Gastroesophageal sphincter (tissue), 4 donors: ENCODE data around the gene TCERG1. TPM values are rescaled to one million over a fixed set of nuclear protein-coding genes. Genes with fewer than 3 reads are reported as not detected.

Experiments
- ATAC-seq: fragments of 150-250 bp; one replicate; pipeline ENCODE4 v1.9.1; 2016; ENCODE audit warnings: mild to moderate bottlenecking, moderate library complexity
- H3K27ac ChIP-seq, 4 donors: fragments of 200-600 bp; sonication (generic) in 3 of 4; 1 replicate in 3 of 4; 2 replicates in 1 of 4; pipeline ENCODE4 v1.5.1; 2016 to 2019
- H3K27me3 ChIP-seq: fragments of 200-600 bp; sonication (generic); one replicate; pipeline ENCODE4 v1.5.1; 2019
- H3K36me3 ChIP-seq, 2 donors: fragments of 200-600 bp; sonication (generic); one replicate each; pipeline ENCODE4 v1.5.1; 2019; ENCODE audit warnings: control low read depth in 1 of 2
- H3K4me1 ChIP-seq, 3 donors: fragments of 200-600 bp; sonication (generic); 1 replicate in 2 of 3; 2 replicates in 1 of 3; pipeline ENCODE4 v1.5.1; 2016 to 2019; ENCODE audit warnings: control low read depth in 2 of 3
- H3K4me3 ChIP-seq, 2 donors: fragments of 200-600 bp; sonication (generic); one replicate each; pipeline ENCODE4 v1.5.1; 2019; ENCODE audit warnings: mild to moderate bottlenecking in 1 of 2, moderate library complexity in 1 of 2
- H3K9me3 ChIP-seq, 3 donors: fragments of 200-600 bp; sonication (generic); one replicate each; pipeline ENCODE4 v1.5.1; 2017 to 2019; ENCODE audit warnings: control low read depth in 2 of 3
- CTCF ChIP-seq, 4 experiments: fragments of 200-600 bp in 2 of 4; fragments of 450-650 bp in 2 of 4; sonication (generic) in 1 of 4; IDR thresholded peaks; one replicate each; pipeline ENCODE4 v1.5.1; 2017 to 2019; ENCODE audit warnings: antibody characterized with exemption in 4 of 4, mild to moderate bottlenecking in 2 of 4, moderate library complexity in 2 of 4
- EP300 ChIP-seq: sonication (generic); formaldehyde crosslinking; IDR thresholded peaks from one replicate; pipeline ENCODE4 v1.6.1; 2017; ENCODE audit warnings: antibody characterized with exemption, mild to moderate bottlenecking
- POLR2A ChIP-seq, 2 donors: fragments of 450-650 bp; IDR thresholded peaks; one replicate each; pipeline ENCODE4 v1.6.1; 2017; ENCODE audit warnings: antibody characterized with exemption in 2 of 2, mild to moderate bottlenecking in 2 of 2, moderate library complexity in 1 of 2
- POLR2AphosphoS5 ChIP-seq: sonication (generic); formaldehyde crosslinking; IDR thresholded peaks from one replicate; pipeline ENCODE4 v1.6.1; 2017; ENCODE audit warnings: antibody characterized with exemption
- WGBS, 2 donors: methylation state at CpG; one replicate each; pipeline ENCODE4 v1.1.5; 2018; ENCODE audit warnings: low coverage in 1 of 2; 5-methylcytosine and 5-hydroxymethylcytosine counted together
- total RNA-seq, 4 donors: library from RNA; depleted of rRNA; stranded (reverse); fragments of >200 nt; gene quantifications; one replicate each; pipeline ENCODE4 v1.1.0, GENCODE V29; 2016

The TCERG1 gene
- total RNA-seq, 4 donors from 2014 or later, result 19.8 to 66.9 (median 41.2) TPM

DNA sequence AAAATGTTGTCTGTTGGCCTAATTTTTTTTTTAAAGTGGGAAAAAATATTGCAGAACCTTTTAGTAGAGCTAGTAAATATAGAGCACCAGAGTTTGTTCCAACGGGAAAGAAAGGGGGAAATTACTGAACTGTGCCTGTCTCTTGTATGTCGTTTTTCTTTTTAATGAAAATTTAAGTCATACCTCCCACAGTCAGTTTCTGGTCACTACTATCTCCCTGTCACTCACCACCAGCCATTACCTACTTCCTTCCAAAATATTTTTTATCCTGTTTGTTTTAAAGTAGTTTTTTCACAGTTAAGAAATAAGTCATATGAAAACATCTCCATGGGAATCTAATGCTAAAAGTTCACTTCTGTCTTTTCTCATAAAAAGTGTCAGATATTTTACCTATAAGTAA is 47.5 kb downstream of the TCERG1 start:
- Histone ChIP-seq H3K36me3 (peaks cover 0 to 43% of the 10 kb centered on the region in 2 donors), H3K27me3 (no peaks in the 10 kb centered on the region), H3K9me3 (no peaks in the 10 kb centered on the region), H3K4me3 (no peak overlapping the region), H3K27ac (no peak overlapping the region), H3K4me1 (peaks cover 0 to 7% (median 0%) of the 10 kb centered on the region in 3 donors)
- 74 to 76% methylated on average over 2 of the region's 2 CpGs for WGBS, 2 donors
- TF ChIP-seq POLR2A (IDR thresholded peaks at IDR 0.05) (no peak), EP300 (no peak), CTCF (IDR thresholded peaks at IDR 0.05) (no peak), POLR2AphosphoS5 (no peak)
- ATAC-seq, result no peak

- Histone ChIP-seq H3K4me1 (no peaks in the 10 kb centered on the region), H3K4me3 (no peak overlapping the region), H3K27me3 (no peaks in the 10 kb centered on the region), H3K27ac (no peak overlapping the region), H3K9me3 (no peaks in the 10 kb centered on the region), H3K36me3 (peaks cover 0 to 59% of the 10 kb centered on the region in 2 donors)
- ATAC-seq, result no peak
- TF ChIP-seq EP300 (no peak), POLR2A (IDR thresholded peaks at IDR 0.05) (no peak), POLR2AphosphoS5 (no peak), CTCF (IDR thresholded peaks at IDR 0.05) (no peak)
- 93 to 97% methylated on average over 4 of the region's 4 CpGs for WGBS, 2 donors
Measured at GRCh38 chr5:146499680-146500079, 52.5 kb downstream of the TCERG1 start.

DNA sequence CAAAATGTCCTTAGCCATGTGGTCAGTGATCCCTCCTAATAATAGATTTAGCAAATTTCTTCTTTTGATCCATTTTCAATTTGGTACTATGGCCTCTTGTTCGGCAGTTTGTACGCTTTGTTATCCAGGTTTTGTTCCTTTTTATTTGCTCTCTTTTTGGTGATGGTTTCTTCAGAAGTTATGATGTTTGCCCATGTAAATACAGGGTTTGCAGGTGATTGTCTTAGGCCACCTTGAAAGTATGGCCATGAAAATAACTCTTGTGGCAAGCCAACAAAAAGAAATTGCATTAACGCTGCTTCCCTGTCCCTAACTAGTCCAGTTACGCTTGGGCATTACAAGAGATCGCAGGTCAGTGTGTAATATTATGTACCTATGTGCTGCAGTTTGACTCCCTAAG is 60.3 kb downstream of the TCERG1 start:
- no peaks in the 10 kb centered on the region for H3K9me3 ChIP-seq
- no peaks in the 10 kb centered on the region for H3K27me3 ChIP-seq
- peaks cover 4 to 93% of the 10 kb centered on the region in 2 donors for H3K36me3 ChIP-seq
- no peaks in the 10 kb centered on the region for H3K4me1 ChIP-seq
- WGBS, 2 donors, result 77 to 90% methylated on average over 5 of the region's 5 CpGs
- TF ChIP-seq POLR2AphosphoS5 (no peak), CTCF (IDR thresholded peaks at IDR 0.05) (no peak), POLR2A (IDR thresholded peaks at IDR 0.05) (no peak), EP300 (no peak)
- no peak overlapping the region for H3K27ac ChIP-seq
- ATAC-seq, result no peak
- H3K4me3 ChIP-seq, result no peak overlapping the region

- no peak overlapping the region for H3K27ac ChIP-seq
- no peaks in the 10 kb centered on the region for H3K27me3 ChIP-seq
- TF ChIP-seq POLR2AphosphoS5, result no peak
- H3K4me1 ChIP-seq, result no peaks in the 10 kb centered on the region
- no peak overlapping the region for H3K4me3 ChIP-seq
- peaks cover 4 to 70% of the 10 kb centered on the region in 2 donors for H3K36me3 ChIP-seq
- H3K9me3 ChIP-seq, result no peaks in the 10 kb centered on the region
- 87 to 91% methylated on average over 9 of the region's 9 CpGs for WGBS, 2 donors
- ATAC-seq, result no peak
Measured at GRCh38 chr5:146510559-146511125, 63.5 kb downstream of the TCERG1 start.

DNA sequence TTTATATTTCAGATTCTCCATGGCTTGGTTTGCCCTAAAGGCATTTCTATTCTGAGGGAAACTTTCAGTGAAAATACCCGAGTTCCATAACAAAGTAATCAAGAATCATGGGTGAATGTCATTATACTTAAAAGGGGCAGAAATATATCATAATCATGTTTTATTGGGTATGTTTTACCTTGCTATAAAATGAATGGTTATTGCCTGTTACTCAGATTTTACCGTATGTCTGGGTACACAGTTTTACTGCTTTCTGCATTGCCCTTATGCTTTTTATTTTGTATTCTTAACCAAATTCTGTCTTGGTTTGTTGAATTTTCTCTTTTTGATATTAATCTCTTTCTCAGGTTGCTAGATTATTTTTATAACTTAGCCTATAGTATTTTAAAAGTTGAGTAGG is 66.3 kb downstream of the TCERG1 start:
- no peaks in the 10 kb centered on the region for H3K27me3 ChIP-seq
- no peak overlapping the region for H3K27ac ChIP-seq
- no peaks in the 10 kb centered on the region for H3K9me3 ChIP-seq
- no peak for TF ChIP-seq POLR2AphosphoS5
- TF ChIP-seq EP300, result no peak
- no peak for TF ChIP-seq CTCF (IDR thresholded peaks at IDR 0.05)
- TF ChIP-seq POLR2A (IDR thresholded peaks at IDR 0.05), result no peak
- 72 to 87% methylated on average over 2 of the region's 2 CpGs for WGBS, 2 donors
- H3K36me3 ChIP-seq, result peaks cover 4 to 42% of the 10 kb centered on the region in 2 donors
- no peak for ATAC-seq
- H3K4me3 ChIP-seq, result no peak overlapping the region
- no peaks in the 10 kb centered on the region for H3K4me1 ChIP-seq
